ENCODE measurements around the gene AARS2. TPM values are rescaled to one million over a fixed set of nuclear protein-coding genes. Genes with fewer than 3 reads are reported as not detected.

The AARS2 gene
- polyA plus RNA-seq, 1 experiment: 5.8 TPM

DNA sequence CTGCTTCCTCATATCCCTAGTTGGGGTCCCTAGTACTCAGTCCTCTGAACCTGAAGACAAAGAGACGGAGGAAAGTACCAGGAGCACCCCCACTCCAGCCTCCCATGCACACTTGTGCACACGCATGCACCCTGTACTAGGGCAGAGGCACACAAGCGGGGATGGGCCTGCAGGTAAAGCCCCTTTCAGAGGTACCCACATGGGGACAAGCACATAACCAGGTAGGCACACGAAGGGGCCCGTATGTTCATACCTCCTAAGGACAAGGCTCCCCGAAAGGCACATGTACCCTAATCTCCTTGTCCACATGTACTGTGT, 41.8 kb downstream of the AARS2 start:
- H3K27ac ChIP-seq (ENCODE audit: low read depth, low read length): no peak overlapping the region
- POLR2A ChIA-PET: no interaction called here
- H3K9me3 ChIP-seq (ENCODE audit: control insufficient read depth, insufficient read depth, low read length): peaks cover 5% of the 10 kb centered on the region; the same call in 1 of the 2 replicates
- CTCF ChIA-PET: interaction anchor here (6.0 kb wide), 1 partner anchor 67 kb away, joined by 93 read pairs; no protein-coding TSS in a partner anchor
- H3K27me3 ChIP-seq (ENCODE audit: control insufficient read depth, insufficient read depth, low read length): peaks cover 65% of the 10 kb centered on the region
- TF ChIP-seq CTCF (IDR thresholded peaks at IDR 0.05; ENCODE audit: low read depth, low read length): no peak
- no peak for DNase-seq (ENCODE audit: low read depth, low spot score)
- no peak overlapping the region for H3K4me3 ChIP-seq (ENCODE audit: low read depth, low read length)

DNA sequence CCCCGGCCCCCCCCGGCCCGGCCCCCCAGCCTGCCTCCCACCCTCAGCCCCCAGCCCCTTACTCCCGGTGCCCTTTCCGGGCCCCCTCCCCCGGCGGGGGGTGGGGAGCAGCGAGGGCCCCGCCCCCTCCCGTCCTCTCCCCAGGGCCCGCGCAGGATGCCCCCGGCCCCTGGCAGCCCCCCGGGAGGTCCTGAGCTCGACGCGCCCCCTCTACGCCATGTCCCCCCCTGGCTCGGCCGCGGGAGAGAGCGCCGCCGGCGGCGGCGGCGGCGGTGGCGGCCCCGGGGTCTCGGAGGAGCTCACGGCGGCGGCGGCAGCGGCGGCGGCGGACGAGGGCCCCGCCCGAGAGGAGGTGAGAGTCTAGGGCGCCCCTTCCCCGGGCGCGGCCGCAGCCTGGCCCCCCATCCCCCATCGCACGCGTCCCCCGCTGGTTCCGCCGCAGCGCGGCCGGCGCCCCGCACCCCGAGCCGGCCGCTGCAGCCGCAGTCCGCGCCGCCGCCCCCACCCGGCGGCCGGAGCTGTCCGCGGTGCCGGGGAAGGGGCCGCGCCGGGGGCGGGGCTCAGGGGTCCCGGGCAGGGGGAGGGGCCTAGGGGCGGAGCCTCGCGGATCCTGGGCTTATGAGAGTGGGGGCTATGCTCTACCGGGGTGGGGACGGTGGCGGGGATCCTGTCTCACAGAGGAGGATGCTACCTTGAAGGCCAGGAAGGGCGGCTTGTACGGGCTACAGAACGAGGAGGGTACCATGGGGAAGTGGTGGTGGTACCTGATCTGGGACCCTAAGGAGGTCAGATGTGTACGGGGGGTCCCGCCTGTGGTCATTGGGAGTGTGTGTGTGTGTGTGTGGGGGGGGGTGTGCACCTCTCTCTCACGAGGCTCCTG, 42.4 kb downstream of the AARS2 start:
- Histone ChIP-seq H3K4me3 (ENCODE audit: low read depth, low read length) (peak overlapping the region; percentile 22; the same call in 1 of the 2 replicates), H3K27me3 (ENCODE audit: control insufficient read depth, insufficient read depth, low read length) (peaks cover 63% of the 10 kb centered on the region)
- no peak for TF ChIP-seq CTCF (IDR thresholded peaks at IDR 0.05; ENCODE audit: low read depth, low read length)

DNA sequence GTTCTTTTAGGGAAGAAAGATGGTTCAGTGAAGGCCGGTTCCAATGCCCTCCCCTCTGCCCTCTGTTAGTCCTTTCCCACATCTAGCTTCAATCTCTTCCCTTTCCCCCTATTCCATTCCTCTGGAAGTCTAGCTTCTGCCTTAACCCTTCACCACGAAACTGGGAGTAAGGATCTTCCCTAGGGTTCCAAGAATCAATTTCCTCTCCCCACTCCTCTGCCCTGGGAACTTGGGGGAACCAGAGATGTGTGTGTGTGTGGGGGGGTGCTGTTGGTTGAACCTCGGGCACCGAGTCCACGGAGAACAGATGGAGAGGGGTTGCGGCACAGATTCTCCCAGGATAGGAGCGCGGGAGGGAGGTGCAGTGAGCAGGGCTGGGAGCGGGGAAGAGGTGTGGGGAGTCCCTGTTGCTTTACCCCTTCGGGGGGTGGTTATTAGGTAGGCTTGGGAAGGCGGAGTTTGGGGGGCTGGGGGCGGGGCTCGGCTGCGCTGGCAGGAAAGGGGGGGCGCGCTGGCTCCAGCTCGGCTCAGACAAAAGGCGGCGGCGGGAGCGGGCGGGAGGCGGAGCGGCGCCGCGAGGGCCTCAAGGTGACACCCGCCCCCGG, 43.1 kb downstream of the AARS2 start, which contains the start of gene TMEM151B:
Gene TMEM151B, plus strand, starts transcription at position 530 of the 605 bp plus-strand sequence. CDS start 293 bp downstream, outside the sequence.
- Histone ChIP-seq H3K9me3 (ENCODE audit: control insufficient read depth, insufficient read depth, low read length) (no peaks in the 10 kb centered on the region; the same call in 1 of the 2 replicates), H3K27me3 (ENCODE audit: control insufficient read depth, insufficient read depth, low read length) (peaks cover 58% of the 10 kb centered on the region), H3K27ac (ENCODE audit: low read depth, low read length) (no peak within 1 kb of the TSS), H3K4me3 (ENCODE audit: low read depth, low read length) (peak within 1 kb of the TSS; percentile 22; the same call in 1 of the 2 replicates)
- TF ChIP-seq CTCF (IDR thresholded peaks at IDR 0.05; ENCODE audit: low read depth, low read length): no peak
- DNase-seq (ENCODE audit: low read depth, low spot score): no peak
- ChIA-PET POLR2A (interaction anchor here (0.6 kb wide), 1 partner anchor 13 kb away, joined by 3 read pairs; no protein-coding TSS in a partner anchor), CTCF (interaction anchor here (0.6 to 6.0 kb wide), 5 partner anchors 33 to 68 kb away, joined by 5 to 93 read pairs (median 6); partner anchors contain the start of gene AARS2)

More for the DNA sequence above, 42.4 kb downstream of the AARS2 start:
- Histone ChIP-seq H3K9me3 (ENCODE audit: control insufficient read depth, insufficient read depth, low read length) (peaks cover 5% of the 10 kb centered on the region; the same call in 1 of the 2 replicates), H3K27ac (ENCODE audit: low read depth, low read length) (no peak overlapping the region)
- DNase-seq (ENCODE audit: low read depth, low spot score): no peak
- ChIA-PET CTCF (interaction anchor here (0.6 to 6.0 kb wide), 4 partner anchors 24 to 83 kb away, joined by 3 to 93 read pairs (median 5); partner anchors contain the start of gene AARS2), POLR2A (interaction anchor here (0.5 to 0.6 kb wide), 2 partner anchors 14 to 159 kb away, joined by 3 read pairs; no protein-coding TSS in a partner anchor)

DNA sequence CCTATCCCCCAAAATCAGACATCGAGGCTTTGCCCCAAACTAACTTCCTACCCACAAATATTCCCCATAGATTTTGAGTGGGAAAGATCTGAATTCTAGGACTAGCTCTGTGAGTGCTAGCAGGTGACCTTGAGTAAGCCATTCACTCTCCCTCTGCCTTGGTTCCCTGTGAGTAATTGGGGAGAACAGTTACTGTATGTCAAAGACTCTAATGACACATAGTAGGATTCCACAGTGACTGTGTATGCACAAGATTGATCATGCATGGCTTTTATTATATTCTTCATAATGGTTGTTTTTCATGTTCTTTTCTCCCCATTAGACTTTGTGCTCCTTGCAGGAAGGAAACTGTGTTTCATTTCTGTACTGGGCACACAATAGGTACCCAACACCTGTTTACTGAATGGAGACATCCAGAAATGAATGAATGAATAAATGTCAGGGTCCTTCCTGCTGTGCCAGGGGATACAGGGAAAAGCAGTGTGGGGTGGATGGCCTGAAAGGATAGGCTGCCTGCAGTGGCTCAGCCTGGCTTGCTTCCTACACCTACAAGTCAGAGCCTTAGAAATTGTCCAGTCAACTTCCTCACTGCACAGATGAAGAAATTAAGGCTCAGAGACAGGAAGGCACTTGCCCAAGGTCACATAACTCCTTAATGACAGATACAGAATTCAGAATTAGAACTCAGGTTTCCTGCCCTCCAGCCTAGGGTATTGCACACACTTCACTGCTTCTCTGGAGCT, 43.8 kb downstream of the AARS2 start:
- ChIA-PET CTCF (interaction anchor here (0.6 to 6.0 kb wide), 7 partner anchors 15 to 69 kb away, joined by 4 to 93 read pairs (median 6); partner anchors contain the start of gene AARS2), POLR2A (no interaction called here)
- Histone ChIP-seq H3K27ac (ENCODE audit: low read depth, low read length) (no peak overlapping the region), H3K4me3 (ENCODE audit: low read depth, low read length) (no peak overlapping the region), H3K27me3 (ENCODE audit: control insufficient read depth, insufficient read depth, low read length) (peaks cover 55% of the 10 kb centered on the region), H3K9me3 (ENCODE audit: control insufficient read depth, insufficient read depth, low read length) (no peaks in the 10 kb centered on the region; the same call in 1 of the 2 replicates)
- DNase-seq (ENCODE audit: low read depth, low spot score): no peak
- no peak for TF ChIP-seq CTCF (IDR thresholded peaks at IDR 0.05; ENCODE audit: low read depth, low read length)
